Fibroblast of villous mesenchyme (primary cell): Measurements from ENCODE around the gene ADPRHL1. TPM values are rescaled to one million over a fixed set of nuclear protein-coding genes. Genes with fewer than 3 reads are reported as not detected.
"Not testable (repeated sequence)": the region's sequence is repeated elsewhere in the genome, so short reads cannot be mapped to it uniquely, and the experiment has no call there.

Experiments
- DNase-seq: peaks from one replicate; pipeline ENCODE4 v3.0.0-alpha.2; 2010; ENCODE audit warnings: low read depth
- H3K4me3 ChIP-seq: 2 replicates; pipeline ENCODE4 v1.5.1; 2011; ENCODE audit warnings: low read depth, mild to moderate bottlenecking, low read length
- total RNA-seq: library from RNA; depleted of rRNA; stranded (reverse); fragments of >200 nt; gene quantifications from 2 replicates; pipeline ENCODE4 v1.2.3, GENCODE V29; 2012
- TF ChIP-seq, protein P1 (sequence below): IDR thresholded peaks from 2 replicates; pipeline ENCODE4 v1.5.1; 2012; ENCODE audit warnings: low read depth, mild to moderate bottlenecking, low read length; ENCODE audit not compliant: insufficient read depth

ADPRHL1 gene
- total RNA-seq, 1 donor: 1.3 TPM

DNA sequence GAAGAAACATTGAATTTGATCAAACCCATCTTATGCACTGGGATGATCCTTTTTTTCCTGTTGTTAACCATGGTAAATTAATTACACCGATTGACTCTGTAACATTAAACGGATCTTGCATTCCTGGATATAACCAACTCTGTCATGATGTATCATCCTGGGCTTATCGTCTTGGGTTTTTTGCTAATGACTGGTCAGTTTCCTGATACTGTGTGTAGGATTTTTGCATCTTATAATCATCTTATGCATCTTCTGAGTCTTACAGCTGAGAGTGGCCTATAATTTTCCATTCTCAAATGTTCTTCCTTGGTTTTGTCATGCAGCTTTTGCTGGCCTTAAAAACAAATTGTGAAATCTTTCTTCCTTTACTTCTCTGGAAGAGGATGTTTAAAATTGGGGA lies 24.4 kb upstream of the ADPRHL1 start:
- TF ChIP-seq, protein P1, sequence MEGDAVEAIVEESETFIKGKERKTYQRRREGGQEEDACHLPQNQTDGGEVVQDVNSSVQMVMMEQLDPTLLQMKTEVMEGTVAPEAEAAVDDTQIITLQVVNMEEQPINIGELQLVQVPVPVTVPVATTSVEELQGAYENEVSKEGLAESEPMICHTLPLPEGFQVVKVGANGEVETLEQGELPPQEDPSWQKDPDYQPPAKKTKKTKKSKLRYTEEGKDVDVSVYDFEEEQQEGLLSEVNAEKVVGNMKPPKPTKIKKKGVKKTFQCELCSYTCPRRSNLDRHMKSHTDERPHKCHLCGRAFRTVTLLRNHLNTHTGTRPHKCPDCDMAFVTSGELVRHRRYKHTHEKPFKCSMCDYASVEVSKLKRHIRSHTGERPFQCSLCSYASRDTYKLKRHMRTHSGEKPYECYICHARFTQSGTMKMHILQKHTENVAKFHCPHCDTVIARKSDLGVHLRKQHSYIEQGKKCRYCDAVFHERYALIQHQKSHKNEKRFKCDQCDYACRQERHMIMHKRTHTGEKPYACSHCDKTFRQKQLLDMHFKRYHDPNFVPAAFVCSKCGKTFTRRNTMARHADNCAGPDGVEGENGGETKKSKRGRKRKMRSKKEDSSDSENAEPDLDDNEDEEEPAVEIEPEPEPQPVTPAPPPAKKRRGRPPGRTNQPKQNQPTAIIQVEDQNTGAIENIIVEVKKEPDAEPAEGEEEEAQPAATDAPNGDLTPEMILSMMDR: no peak
- DNase-seq: no peak
- no peak overlapping the region for H3K4me3 ChIP-seq

DNA sequence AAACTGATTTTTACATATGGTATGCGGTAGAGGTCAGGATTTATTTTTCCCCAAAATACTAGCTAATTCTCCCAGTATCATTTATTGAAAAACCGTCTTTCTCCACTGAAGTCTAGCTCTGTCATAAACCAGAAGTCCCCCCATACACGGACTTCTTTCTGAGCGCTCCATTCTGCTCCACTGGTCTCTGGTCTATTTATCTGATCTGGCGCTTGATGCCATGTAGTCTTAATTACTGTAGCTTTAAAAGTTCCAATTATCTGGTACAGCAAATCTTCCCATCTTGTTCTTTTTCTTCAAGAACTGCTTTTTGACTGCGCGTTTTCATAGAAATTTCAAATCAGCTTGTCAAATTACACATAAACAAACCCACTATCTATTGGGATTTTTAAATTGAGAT lies 23.5 kb upstream of the ADPRHL1 start:
- TF ChIP-seq, protein P1: no peak
- no peak overlapping the region for H3K4me3 ChIP-seq
- no peak for DNase-seq

DNA sequence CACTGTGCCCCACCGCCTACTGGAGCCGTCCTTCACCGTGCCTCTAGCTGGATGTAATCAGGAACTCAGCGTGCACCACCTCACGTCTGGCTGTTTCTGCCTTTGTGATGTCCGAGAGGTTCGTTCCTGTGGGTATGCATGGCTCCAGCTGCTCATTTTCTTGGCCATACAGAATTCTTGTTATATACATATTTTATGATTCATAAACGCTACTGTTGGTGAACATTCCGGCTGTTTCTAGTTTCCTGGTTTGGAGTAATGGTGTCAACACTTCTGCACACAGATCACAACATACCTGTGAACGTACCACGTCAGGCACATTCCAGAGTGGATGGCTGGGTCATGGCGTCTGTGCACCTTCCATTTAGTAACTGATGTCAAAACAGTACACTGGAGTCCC lies 22.6 kb upstream of the ADPRHL1 start:
- DNase-seq: no peak
- H3K4me3 ChIP-seq: no peak overlapping the region
- TF ChIP-seq, protein P1: no peak

- TF ChIP-seq, protein P1: no peak
- no peak for DNase-seq
- H3K4me3 ChIP-seq: no peak overlapping the region
These were observed 22.0 kb upstream of the ADPRHL1 start for GRCh38 chr13:113475280-113475679.

- DNase-seq: peak; percentile 95
- no peak overlapping the region for H3K4me3 ChIP-seq
- TF ChIP-seq, protein P1: no peak
These were observed 20.9 kb upstream of the ADPRHL1 start for GRCh38 chr13:113474179-113474578.

DNA sequence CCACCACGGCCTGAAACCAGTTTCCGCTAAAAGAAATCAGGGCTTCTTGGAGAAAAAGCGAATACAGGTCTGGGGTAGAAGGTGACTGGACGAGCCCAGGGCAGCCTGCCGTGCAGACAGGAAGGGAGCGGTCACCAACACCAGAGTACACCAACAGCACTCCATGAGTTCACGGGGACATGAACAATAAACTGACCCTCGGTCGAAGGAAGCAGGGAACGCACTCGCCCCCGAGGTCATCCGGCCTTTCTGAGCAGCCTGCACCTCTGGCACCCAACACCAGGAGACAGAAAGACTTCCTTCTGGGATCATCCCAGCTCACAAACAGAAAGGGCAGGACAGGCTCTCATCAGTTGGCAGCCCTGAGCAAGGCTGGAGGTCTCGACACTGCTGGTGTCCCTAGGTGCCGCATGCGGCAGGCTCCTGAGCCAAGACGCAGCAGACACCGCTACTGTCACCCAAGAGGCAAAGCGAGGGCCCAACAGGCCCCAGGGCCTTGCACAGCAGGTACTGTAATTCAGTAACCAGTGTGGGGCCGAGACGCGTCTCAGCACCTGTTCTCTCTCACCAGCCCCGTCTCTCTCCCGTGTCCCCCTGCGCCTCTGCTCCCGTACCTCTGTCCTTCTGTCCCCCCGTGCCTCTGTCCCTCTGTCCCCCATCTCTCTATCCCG lies 19.2 kb upstream of the ADPRHL1 start:
- TF ChIP-seq, protein P1: no peak
- DNase-seq: no peak
- no peak overlapping the region for H3K4me3 ChIP-seq

DNA sequence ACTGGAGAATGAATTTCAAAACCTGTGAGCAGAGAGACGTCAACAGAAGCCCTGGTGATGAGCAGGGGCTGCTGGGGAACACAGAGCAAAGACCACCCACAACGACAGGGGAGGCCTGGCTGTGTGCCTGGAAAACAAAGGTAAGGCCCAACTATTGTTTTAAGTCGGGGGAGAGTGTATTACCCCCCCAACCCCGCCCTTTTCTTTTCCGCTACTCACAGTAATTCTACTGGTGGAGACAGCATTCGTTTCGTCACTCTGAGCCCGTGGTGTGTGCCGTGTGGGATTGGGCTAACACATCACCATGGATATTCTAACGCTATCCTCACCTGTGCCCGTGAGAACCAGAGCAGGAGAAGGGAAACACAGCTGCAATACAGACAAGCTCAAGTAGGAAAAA lies 18.6 kb upstream of the ADPRHL1 start:
- no peak overlapping the region for H3K4me3 ChIP-seq
- no peak for DNase-seq
- TF ChIP-seq, protein P1: no peak

- H3K4me3 ChIP-seq, DNase-seq: not testable (repeated sequence)
These were observed 17.4 kb upstream of the ADPRHL1 start for GRCh38 chr13:113470635-113471163.
